Measurements from ENCODE around the gene CDK5RAP2.
A peak's percentile ranks its signal among the peaks of the same experiment; 100 is the strongest.

The CDK5RAP2 gene

GRCh38 chr9:120350596-120350995 lies 229.4 kb downstream of the CDK5RAP2 start:
- in situ Hi-C loops (cut with MboI; ENCODE audit: low pct_unique_long_range_greater_than_20kb, low sequenced_read_pairs), result no loop called here
- DNase-seq, result no peak

- DNase-seq, result peak; percentile 56
- in situ Hi-C loops (cut with MboI; ENCODE audit: low pct_unique_long_range_greater_than_20kb, low sequenced_read_pairs), result no loop called here
These were observed 231.0 kb downstream of the CDK5RAP2 start for GRCh38 chr9:120348951-120349429.

GRCh38 chr9:120345379-120345778 lies 234.6 kb downstream of the CDK5RAP2 start:
- in situ Hi-C loops (cut with MboI; ENCODE audit: low pct_unique_long_range_greater_than_20kb, low sequenced_read_pairs), result no loop called here
- DNase-seq, result no peak

- in situ Hi-C loops (cut with MboI; ENCODE audit: low pct_unique_long_range_greater_than_20kb, low sequenced_read_pairs), result no loop called here
These were observed 235.7 kb downstream of the CDK5RAP2 start for GRCh38 chr9:120344230-120344629.

GRCh38 chr9:120343416-120343815 lies 236.6 kb downstream of the CDK5RAP2 start:
- in situ Hi-C loops (cut with MboI; ENCODE audit: low pct_unique_long_range_greater_than_20kb, low sequenced_read_pairs), result no loop called here
- no peak for DNase-seq

More at GRCh38 chr9:120344230-120344629, 235.7 kb downstream of the CDK5RAP2 start:
- DNase-seq, result no peak

Measured in KBM-7 (cell line).